ENCODE results near the gene ZSCAN2. TPM values are rescaled to one million over a fixed set of nuclear protein-coding genes. Genes with fewer than 3 reads are reported as not detected.

ZSCAN2 gene
- total and polyA plus RNA-seq, 2 of the 8 experiments (the other 6 are each of a cell fraction or from before 2014, with no cell fraction given) = 23.6 to 52.4 TPM

DNA sequence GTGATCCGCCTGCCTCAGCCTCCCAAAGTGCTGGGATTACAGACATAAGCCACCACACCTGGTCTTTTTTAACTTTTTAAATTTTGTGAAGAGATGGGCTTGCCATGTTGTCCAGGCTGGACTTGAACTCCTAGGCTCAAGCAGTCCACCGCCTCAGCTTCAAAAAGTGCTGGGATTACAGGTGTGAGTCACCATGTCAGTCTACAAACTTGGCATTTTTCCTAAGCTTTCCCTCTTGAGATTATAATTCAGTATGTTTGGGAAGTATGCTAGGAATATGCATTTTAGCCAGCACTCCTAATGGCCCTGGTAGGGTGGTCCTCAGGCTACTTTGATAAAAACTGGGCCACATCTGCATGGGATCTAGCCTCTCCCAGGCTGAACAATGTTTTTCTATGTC is 48.9 kb downstream of the ZSCAN2 start:
- Histone ChIP-seq H2BK20ac (ENCODE audit: low read length) (no peak overlapping the region), H3K27me3 (replicated peaks in 1 of 4; ENCODE audit: control insufficient read depth in 3 of 4, extremely low read depth in 1 of 4, insufficient read depth in 3 of 4, low read length in 3 of 4) (no peaks in the 10 kb centered on the region), H3K9ac (replicated peaks in 1 of 4; ENCODE audit: extremely low read depth in 1 of 4, low read depth in 3 of 4, low read length in 3 of 4) (no peak overlapping the region), H3K79me1 (ENCODE audit: low read depth, low read length) (peaks cover 3% of the 10 kb centered on the region; the same call in 1 of the 2 replicates), H3K14ac (ENCODE audit: insufficient read length) (no peak overlapping the region), H3K79me2 (ENCODE audit: control insufficient read depth in 1 of 2, insufficient read depth in 2 of 2, low read length in 2 of 2) (peaks cover 0 to 9% of the 10 kb centered on the region in 2 experiments; a peak in 2 of 4 replicates), H4K20me1 (replicated peaks in 1 of 2; ENCODE audit: control insufficient read depth in 1 of 2, insufficient read depth in 2 of 2, low read length in 2 of 2) (peaks cover 2 to 7% of the 10 kb centered on the region in 2 experiments), H4K8ac (ENCODE audit: extremely low read depth, insufficient read depth, low read length) (no peak overlapping the region), H3K4me2 (ENCODE audit: insufficient read depth in 1 of 2, low read depth in 2 of 2, low read length in 2 of 2) (no peak overlapping the region), H3K18ac (ENCODE audit: extremely low read depth, low read length) (no peak overlapping the region), H2BK5ac (ENCODE audit: low read depth, low read length) (no peak overlapping the region), H3K23ac (ENCODE audit: insufficient read length) (no peak overlapping the region), H2BK12ac (ENCODE audit: low read depth, low read length) (no peak overlapping the region), H2AFZ (ENCODE audit: low read length) (no peak overlapping the region), H4K91ac (replicated peaks; ENCODE audit: insufficient read length, low read length) (no peak overlapping the region), H3K4me1 (replicated peaks in 1 of 4; ENCODE audit: control insufficient read depth in 3 of 4, insufficient read depth in 4 of 4, low read length in 3 of 4) (peaks cover 0 to 8% (median under 1%) of the 10 kb centered on the region in 4 experiments; a peak in 3 of 7 replicates), H3K56ac (replicated peaks; ENCODE audit: insufficient read length, low read depth, low read length) (no peak overlapping the region), H4K5ac (ENCODE audit: insufficient read length, low read depth, low read length) (no peak overlapping the region), H3K27ac (ENCODE audit: low read depth, low read length) (no peak overlapping the region), H3K4ac (replicated peaks; ENCODE audit: insufficient read length, low read depth, low read length) (no peak overlapping the region), H2BK120ac (replicated peaks; ENCODE audit: low read depth, low read length) (no peak overlapping the region), H2BK15ac (ENCODE audit: low read length) (no peak overlapping the region), H3K23me2 (ENCODE audit: low read depth, low read length) (peaks cover 4% of the 10 kb centered on the region), H3K4me3 (ENCODE audit: extremely low read depth in 1 of 4, insufficient read depth in 2 of 4, low read depth in 3 of 4, low read length in 4 of 4) (no peak overlapping the region), H2AK5ac (ENCODE audit: low read depth, low read length) (no peak overlapping the region), H3K9me3 (ENCODE audit: insufficient read depth in 2 of 2, low read depth in 1 of 2, low read length in 1 of 2) (no peaks in the 10 kb centered on the region), H3K36me3 (ENCODE audit: control insufficient read depth in 2 of 4, insufficient read depth in 4 of 4, low read length in 3 of 4) (peaks cover 32 to 70% (median 50%) of the 10 kb centered on the region in 4 experiments)
- POLR2A ChIA-PET (ENCODE audit: partially characterized antibody) = interaction anchor here (0.9 to 5.0 kb wide), 4 partner anchors 11 to 139 kb away, joined by 3 to 32 read pairs (median 4); partner anchors contain the start of gene ZSCAN2
- no peak for DNase-seq (ENCODE audit: low read depth in 1 of 2, low spot score in 2 of 2)
- FAIRE-seq = no peak
- CTCF ChIA-PET (ENCODE audit: partially characterized antibody) = interaction anchor here (1.6 to 3.6 kb wide), 3 partner anchors 12 to 51 kb away, joined by 4 to 19 read pairs (median 15); no protein-coding TSS in a partner anchor
- TF ChIP-seq, protein P1, sequence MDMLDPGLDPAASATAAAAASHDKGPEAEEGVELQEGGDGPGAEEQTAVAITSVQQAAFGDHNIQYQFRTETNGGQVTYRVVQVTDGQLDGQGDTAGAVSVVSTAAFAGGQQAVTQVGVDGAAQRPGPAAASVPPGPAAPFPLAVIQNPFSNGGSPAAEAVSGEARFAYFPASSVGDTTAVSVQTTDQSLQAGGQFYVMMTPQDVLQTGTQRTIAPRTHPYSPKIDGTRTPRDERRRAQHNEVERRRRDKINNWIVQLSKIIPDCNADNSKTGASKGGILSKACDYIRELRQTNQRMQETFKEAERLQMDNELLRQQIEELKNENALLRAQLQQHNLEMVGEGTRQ (IDR thresholded peaks at IDR 0.05; ENCODE audit: low read length) = no peak
- TF ChIP-seq EP300 (IDR thresholded peaks at IDR 0.05; ENCODE audit: borderline replicate concordance in 1 of 2, low read depth in 2 of 2, low read length in 2 of 2) (no peak), NANOG (IDR thresholded peaks at IDR 0.05; ENCODE audit: insufficient read depth, low read depth, low read length, poor library complexity, severe bottlenecking) (no peak), GTF2F1 (IDR thresholded peaks at IDR 0.05; ENCODE audit: borderline replicate concordance, low read depth, low read length) (no peak), KDM4A (IDR thresholded peaks at IDR 0.05; ENCODE audit: low read depth, low read length, severe bottlenecking) (no peak), POLR2AphosphoS5 (IDR thresholded peaks at IDR 0.05; ENCODE audit: low read depth, low read length) (no peak)
- WGBS, 2 experiments (ENCODE audit: extremely low coverage in 1 of 2, insufficient coverage in 1 of 2, insufficient read length in 1 of 2, insufficient replicate concordance in 2 of 2, low coverage in 1 of 2, low lambda C conversion rate in 2 of 2, missing lambda C conversion rate in 1 of 2) = 98% methylated on average over 2 of the region's 2 CpGs; no CpG with 5 or more reads in 1 of the 2 experiments

Measured in H1 (cell line).